SU-DHL-6 (cell line): ENCODE results near the gene PPP1R3C.

ENCODE experiments used
- CTCF ChIP-seq: fragments of 200-600 bp; sonication (generic); IDR thresholded peaks from one replicate; pipeline ENCODE4 v1.5.1; 2017; ENCODE audit warnings: antibody characterized with exemption, mild to moderate bottlenecking, low read length, moderate library complexity; ENCODE audit not compliant: insufficient read depth, poor library complexity, severe bottlenecking
- EZH2phosphoT487 ChIP-seq: fragments of 200-600 bp; sonication (generic), shearing (Covaris generic); conservative IDR thresholded peaks from 2 replicates; pipeline ENCODE4 v1.6.1; 2018; ENCODE audit warnings: mild to moderate bottlenecking, antibody characterized with exemption, low read length, moderate library complexity, mixed read lengths

GRCh38 chr10:91636892-91637291, 4.0 kb upstream of the PPP1R3C start:
- TF ChIP-seq CTCF: no peak
- TF ChIP-seq EZH2phosphoT487: no peak
